Ascending aorta (tissue), 2 donors: ENCODE measurements around the gene KRT25. TPM values are rescaled to one million over a fixed set of nuclear protein-coding genes. Genes with fewer than 3 reads are reported as not detected.

Source experiments
- DNase-seq, 2 donors: peaks; one replicate each; pipeline ENCODE4 v3.0.0-alpha.2; 2019; ENCODE audit warnings: low spot score in 2 of 2
- H3K27ac ChIP-seq, 2 donors: fragments of 200-600 bp; sonication (generic); one replicate each; pipeline ENCODE4 v1.5.1; 2016 to 2017; ENCODE audit warnings: mild to moderate bottlenecking in 1 of 2
- H3K27me3 ChIP-seq: fragments of 200-600 bp; sonication (generic); one replicate; pipeline ENCODE4 v1.5.1; 2017
- H3K36me3 ChIP-seq, 2 donors: fragments of 200-600 bp; sonication (generic); one replicate each; pipeline ENCODE4 v1.5.1; 2016
- H3K4me1 ChIP-seq, 2 donors: fragments of 200-600 bp; sonication (generic); one replicate each; pipeline ENCODE4 v1.5.1; 2016 to 2017; ENCODE audit warnings: mild to moderate bottlenecking in 1 of 2
- H3K4me3 ChIP-seq, 2 donors: fragments of 200-600 bp; sonication (generic); one replicate each; pipeline ENCODE4 v1.5.1; 2016 to 2017; ENCODE audit warnings: mild to moderate bottlenecking in 1 of 2
- H3K9me3 ChIP-seq, 2 donors: fragments of 200-600 bp; sonication (generic); one replicate each; pipeline ENCODE4 v1.5.1; 2016
- intact Hi-C: fragments of 100-400 bp; cut with DNase I; formaldehyde crosslinking; loops from one replicate; pipeline ENCODE4 v1.15.1; 2023
- total RNA-seq: library from RNA; depleted of rRNA; stranded (reverse); fragments of >200 nt; gene quantifications from one replicate; pipeline ENCODE4 v1.1.0, GENCODE V29; 2016
- TF ChIP-seq, protein P1 (sequence below), 3 experiments: fragments of 200-600 bp in 2 of 3; fragments of 450-650 bp in 1 of 3; sonication (generic) in 2 of 3; IDR thresholded peaks; one replicate each; pipeline ENCODE4 v1.5.1; 2016 to 2019; ENCODE audit warnings: antibody characterized with exemption in 3 of 3, mild to moderate bottlenecking in 1 of 3, moderate library complexity in 1 of 3

KRT25 gene
- total RNA-seq, 1 donor from 2014 or later: not detected

DNA sequence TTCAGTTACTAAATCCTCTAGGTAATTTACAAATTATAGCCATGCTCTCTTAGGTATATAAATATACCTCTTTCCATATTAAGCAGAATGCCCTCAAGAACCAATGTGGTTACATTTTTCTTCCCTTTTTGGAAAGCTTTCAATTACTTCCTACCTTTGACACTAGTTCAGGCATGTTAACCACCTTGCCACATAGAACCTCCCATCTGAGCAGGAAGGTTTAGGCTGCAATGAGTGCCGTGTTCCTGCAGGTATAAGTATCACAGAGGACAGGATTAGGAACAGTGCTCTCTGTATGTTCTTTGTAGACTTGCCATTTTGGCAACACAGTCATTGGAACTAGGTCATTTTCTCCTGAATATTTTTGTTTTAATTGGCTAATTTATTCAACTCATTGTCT lies 20.1 kb downstream of the KRT25 start:
- no peak for DNase-seq
- TF ChIP-seq, protein P1, sequence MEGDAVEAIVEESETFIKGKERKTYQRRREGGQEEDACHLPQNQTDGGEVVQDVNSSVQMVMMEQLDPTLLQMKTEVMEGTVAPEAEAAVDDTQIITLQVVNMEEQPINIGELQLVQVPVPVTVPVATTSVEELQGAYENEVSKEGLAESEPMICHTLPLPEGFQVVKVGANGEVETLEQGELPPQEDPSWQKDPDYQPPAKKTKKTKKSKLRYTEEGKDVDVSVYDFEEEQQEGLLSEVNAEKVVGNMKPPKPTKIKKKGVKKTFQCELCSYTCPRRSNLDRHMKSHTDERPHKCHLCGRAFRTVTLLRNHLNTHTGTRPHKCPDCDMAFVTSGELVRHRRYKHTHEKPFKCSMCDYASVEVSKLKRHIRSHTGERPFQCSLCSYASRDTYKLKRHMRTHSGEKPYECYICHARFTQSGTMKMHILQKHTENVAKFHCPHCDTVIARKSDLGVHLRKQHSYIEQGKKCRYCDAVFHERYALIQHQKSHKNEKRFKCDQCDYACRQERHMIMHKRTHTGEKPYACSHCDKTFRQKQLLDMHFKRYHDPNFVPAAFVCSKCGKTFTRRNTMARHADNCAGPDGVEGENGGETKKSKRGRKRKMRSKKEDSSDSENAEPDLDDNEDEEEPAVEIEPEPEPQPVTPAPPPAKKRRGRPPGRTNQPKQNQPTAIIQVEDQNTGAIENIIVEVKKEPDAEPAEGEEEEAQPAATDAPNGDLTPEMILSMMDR (IDR thresholded peaks at IDR 0.05): no peak
- no peaks in the 10 kb centered on the region for H3K27me3 ChIP-seq
- H3K27ac ChIP-seq: no peak overlapping the region
- H3K4me1 ChIP-seq: no peaks in the 10 kb centered on the region
- no peaks in the 10 kb centered on the region for H3K9me3 ChIP-seq
- intact Hi-C loops: no loop called here
- no peaks in the 10 kb centered on the region for H3K36me3 ChIP-seq
- no peak overlapping the region for H3K4me3 ChIP-seq

DNA sequence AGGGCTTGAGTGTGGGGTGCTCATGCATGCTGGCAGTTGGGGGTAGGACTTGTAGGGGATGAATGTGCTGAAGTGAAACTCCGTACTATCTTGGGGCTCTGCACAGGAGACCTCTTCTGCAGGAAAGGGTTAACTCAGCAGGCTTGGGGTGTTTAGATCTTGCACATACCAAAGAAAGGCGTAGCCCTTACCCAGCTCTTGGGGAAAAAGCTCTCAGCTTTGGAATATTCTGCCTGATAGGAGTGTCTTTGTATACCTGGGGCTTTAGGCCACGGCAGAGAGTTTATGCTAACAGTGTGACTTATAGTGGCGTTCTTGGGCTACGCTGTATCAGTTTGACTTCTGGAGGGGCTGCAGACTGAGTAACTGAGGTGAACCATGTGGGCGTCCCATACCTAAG lies 21.1 kb downstream of the KRT25 start:
- H3K4me3 ChIP-seq: no peak overlapping the region
- no peak overlapping the region for H3K27ac ChIP-seq
- intact Hi-C loops: no loop called here
- H3K27me3 ChIP-seq: no peaks in the 10 kb centered on the region
- no peak for DNase-seq
- H3K36me3 ChIP-seq: no peaks in the 10 kb centered on the region
- TF ChIP-seq, protein P1 (IDR thresholded peaks at IDR 0.05): no peak
- H3K4me1 ChIP-seq: no peaks in the 10 kb centered on the region
- H3K9me3 ChIP-seq: no peaks in the 10 kb centered on the region

DNA sequence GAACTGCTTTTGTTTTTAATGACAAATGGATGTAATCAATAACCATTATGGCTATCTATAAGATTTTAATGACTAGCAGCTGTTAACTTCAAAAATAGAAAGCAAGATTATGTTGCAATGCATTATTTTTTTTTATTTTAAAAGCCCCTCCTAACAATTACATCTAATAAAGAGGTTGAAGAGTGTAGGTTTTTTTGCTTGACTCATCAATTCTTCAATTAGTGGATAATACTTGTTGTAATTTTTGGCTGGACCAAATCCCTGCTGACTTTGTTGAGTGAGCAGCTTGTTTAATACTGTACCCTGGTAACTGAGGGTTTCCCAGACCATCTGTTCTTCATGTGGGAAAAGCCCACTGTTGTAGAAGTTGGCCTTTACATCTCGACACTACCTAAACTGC lies 24.2 kb downstream of the KRT25 start:
- TF ChIP-seq, protein P1 (IDR thresholded peaks at IDR 0.05): no peak
- no peak overlapping the region for H3K27ac ChIP-seq
- H3K36me3 ChIP-seq: no peaks in the 10 kb centered on the region
- H3K4me1 ChIP-seq: no peaks in the 10 kb centered on the region
- no peaks in the 10 kb centered on the region for H3K27me3 ChIP-seq
- no peaks in the 10 kb centered on the region for H3K9me3 ChIP-seq
- intact Hi-C loops: no loop called here
- H3K4me3 ChIP-seq: no peak overlapping the region
- no peak for DNase-seq

DNA sequence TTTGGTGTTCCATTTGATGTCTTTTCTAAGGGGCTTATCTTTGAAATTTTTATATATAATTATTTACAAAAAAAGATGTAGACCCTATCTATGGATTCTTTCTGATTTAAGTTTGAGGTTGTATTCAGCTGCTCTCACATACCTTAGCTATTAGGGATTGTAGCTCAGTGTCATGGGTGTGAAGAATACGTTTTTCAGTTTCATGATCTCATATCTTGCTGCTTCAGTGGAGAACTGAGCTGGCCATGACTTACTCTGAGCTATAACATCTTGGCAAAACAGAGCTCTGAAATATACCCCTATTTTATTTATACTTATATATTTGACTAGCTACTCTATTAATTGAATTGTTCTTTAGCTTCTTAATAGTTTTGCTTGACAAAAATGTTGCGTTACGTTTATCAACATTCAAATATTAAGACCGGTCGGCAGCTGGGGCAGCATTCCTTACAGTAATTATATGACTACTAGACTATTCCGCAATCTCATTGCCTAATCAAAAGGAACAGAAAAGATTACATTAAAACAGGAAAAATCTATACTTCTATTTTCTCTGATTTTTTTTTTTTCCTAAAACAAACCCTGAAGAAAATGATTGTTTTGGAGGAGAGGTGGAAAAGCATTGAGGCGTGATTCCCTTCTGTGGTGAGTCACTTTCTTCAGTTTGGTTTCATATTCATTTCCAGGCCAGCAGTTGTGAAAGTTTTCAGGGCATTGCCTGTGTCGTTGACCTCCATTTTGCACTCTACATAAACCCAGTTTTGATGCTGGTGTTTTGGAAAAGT lies 27.5 kb downstream of the KRT25 start:
- DNase-seq: no peak

DNA sequence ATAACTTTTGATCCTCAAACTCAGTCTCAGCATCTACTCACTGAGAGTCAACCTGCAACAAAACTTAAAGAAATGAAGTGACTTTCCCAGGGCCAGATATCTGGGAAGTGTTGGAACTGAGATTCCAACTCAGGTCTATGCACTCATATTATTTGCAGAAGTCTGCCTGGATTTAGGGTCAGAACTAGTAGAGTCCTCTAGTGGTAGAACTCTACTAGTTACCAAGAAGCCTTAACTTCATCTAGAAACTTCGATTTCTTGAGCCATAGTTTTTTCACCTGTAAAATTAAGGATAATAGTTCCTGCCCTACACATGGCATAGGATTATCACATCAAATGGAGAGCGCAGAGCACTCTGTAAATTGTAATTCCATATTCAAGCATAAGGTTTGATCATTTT lies 28.2 kb downstream of the KRT25 start:
- DNase-seq: no peak
- no peaks in the 10 kb centered on the region for H3K36me3 ChIP-seq
- H3K4me3 ChIP-seq: no peak overlapping the region
- TF ChIP-seq, protein P1 (IDR thresholded peaks at IDR 0.05): no peak
- H3K4me1 ChIP-seq: no peaks in the 10 kb centered on the region
- H3K27ac ChIP-seq: no peak overlapping the region
- no peaks in the 10 kb centered on the region for H3K9me3 ChIP-seq
- intact Hi-C loops: no loop called here
- H3K27me3 ChIP-seq: no peaks in the 10 kb centered on the region

More for the DNA sequence above, 27.5 kb downstream of the KRT25 start:
- H3K9me3 ChIP-seq: no peaks in the 10 kb centered on the region
- no peaks in the 10 kb centered on the region for H3K4me1 ChIP-seq
- TF ChIP-seq, protein P1 (IDR thresholded peaks at IDR 0.05): no peak
- intact Hi-C loops: no loop called here
- no peaks in the 10 kb centered on the region for H3K36me3 ChIP-seq
- H3K27ac ChIP-seq: no peak overlapping the region
- H3K4me3 ChIP-seq: no peak overlapping the region
- no peaks in the 10 kb centered on the region for H3K27me3 ChIP-seq
